ACC112 (cell line): ENCODE measurements around the gene PLA2R1.

ENCODE experiments used
- H2AFZ ChIP-seq: fragments of 200-600 bp; sonication (generic); one replicate; pipeline ENCODE4 v1.6.0; 2017; ENCODE audit warnings: antibody characterized with exemption, low read length; ENCODE audit not compliant: unreplicated experiment
- H3K27ac ChIP-seq: fragments of 200-600 bp; sonication (generic); 2 replicates; pipeline ENCODE4 v1.5.1; 2014; ENCODE audit warnings: low read depth, mild to moderate bottlenecking, antibody characterized with exemption, low read length, moderate library complexity
- H3K27me3 ChIP-seq: fragments of 200-600 bp; sonication (generic); 2 replicates; pipeline ENCODE4 v1.6.1; 2014; ENCODE audit warnings: mild to moderate bottlenecking, antibody characterized with exemption, low read length, moderate library complexity, mixed read lengths; ENCODE audit not compliant: insufficient read depth
- H3K36me3 ChIP-seq: fragments of 200-600 bp; sonication (generic); 2 replicates; pipeline ENCODE4 v1.6.1; 2016; ENCODE audit warnings: mild to moderate bottlenecking, antibody characterized with exemption, low read length, moderate library complexity, mixed read lengths; ENCODE audit not compliant: insufficient read depth
- H3K4me1 ChIP-seq: fragments of 200-600 bp; sonication (generic); one replicate; pipeline ENCODE4 v1.6.1; 2016; ENCODE audit warnings: low read length, mixed read lengths; ENCODE audit not compliant: insufficient read depth, unreplicated experiment, control insufficient read depth
- H3K4me3 ChIP-seq: fragments of 200-600 bp; sonication (generic); 2 replicates; pipeline ENCODE4 v1.5.1; 2014; ENCODE audit warnings: mild to moderate bottlenecking, low read depth, low read length
- H3K79me2 ChIP-seq: fragments of 200-600 bp; sonication (generic); one replicate; pipeline ENCODE4 v1.6.0; 2016; ENCODE audit warnings: low read length; ENCODE audit not compliant: control insufficient read depth, unreplicated experiment, insufficient read depth

PLA2R1 gene

GRCh38 chr2:159907909-159908308 is 154.5 kb downstream of the PLA2R1 start:
- Histone ChIP-seq H3K27me3 (peaks cover 5% of the 10 kb centered on the region; the same call in 1 of the 2 replicates), H2AFZ (no peak overlapping the region), H3K79me2 (no peaks in the 10 kb centered on the region), H3K36me3 (no peaks in the 10 kb centered on the region), H3K27ac (no peak overlapping the region), H3K4me1 (no peaks in the 10 kb centered on the region), H3K4me3 (no peak overlapping the region)

GRCh38 chr2:159905926-159906714 is 156.3 kb downstream of the PLA2R1 start:
- no peak overlapping the region for H3K4me3 ChIP-seq
- no peak overlapping the region for H3K27ac ChIP-seq
- no peak overlapping the region for H2AFZ ChIP-seq
- H3K27me3 ChIP-seq, result peaks cover 5% of the 10 kb centered on the region; the same call in 1 of the 2 replicates
- H3K36me3 ChIP-seq, result no peaks in the 10 kb centered on the region
- no peaks in the 10 kb centered on the region for H3K4me1 ChIP-seq
- H3K79me2 ChIP-seq, result no peaks in the 10 kb centered on the region

- Histone ChIP-seq H3K4me1 (no peaks in the 10 kb centered on the region), H3K27me3 (peaks cover 5% of the 10 kb centered on the region; the same call in 1 of the 2 replicates), H2AFZ (peak overlapping the region; percentile 92), H3K27ac (no peak overlapping the region), H3K79me2 (no peaks in the 10 kb centered on the region), H3K36me3 (no peaks in the 10 kb centered on the region), H3K4me3 (peak overlapping the region; percentile 79)
These were observed 157.5 kb downstream of the PLA2R1 start for GRCh38 chr2:159904959-159905305.

GRCh38 chr2:159904127-159904958 is 158.1 kb downstream of the PLA2R1 start, which contains the start of gene LY75:
LY75 (minus strand) TSS chr2:159904756.
- peaks cover 5% of the 10 kb centered on the region; the same call in 1 of the 2 replicates for H3K27me3 ChIP-seq
- no peaks in the 10 kb centered on the region for H3K4me1 ChIP-seq
- H3K4me3 ChIP-seq, result peak within 1 kb of the TSS; percentile 79
- H3K79me2 ChIP-seq, result no peaks in the 10 kb centered on the region
- H3K36me3 ChIP-seq, result no peaks in the 10 kb centered on the region
- no peak within 1 kb of the TSS for H3K27ac ChIP-seq
- peak within 1 kb of the TSS; percentile 92 for H2AFZ ChIP-seq

- H2AFZ ChIP-seq, result peak overlapping the region; percentile 92
- H3K4me1 ChIP-seq, result no peaks in the 10 kb centered on the region
- peak overlapping the region; percentile 79 for H3K4me3 ChIP-seq
- H3K36me3 ChIP-seq, result no peaks in the 10 kb centered on the region
- no peaks in the 10 kb centered on the region for H3K79me2 ChIP-seq
- H3K27ac ChIP-seq, result no peak overlapping the region
- H3K27me3 ChIP-seq, result peaks cover 5% of the 10 kb centered on the region; the same call in 1 of the 2 replicates
These were observed 158.8 kb downstream of the PLA2R1 start for GRCh38 chr2:159903443-159904126.

GRCh38 chr2:159902722-159903121 is 159.7 kb downstream of the PLA2R1 start:
- Histone ChIP-seq H3K27ac (no peak overlapping the region), H3K4me3 (no peak overlapping the region), H2AFZ (no peak overlapping the region), H3K4me1 (no peaks in the 10 kb centered on the region), H3K27me3 (peaks cover 5% of the 10 kb centered on the region; the same call in 1 of the 2 replicates), H3K36me3 (no peaks in the 10 kb centered on the region), H3K79me2 (no peaks in the 10 kb centered on the region)

GRCh38 chr2:159900343-159900742 is 162.1 kb downstream of the PLA2R1 start:
- Histone ChIP-seq H3K27ac (no peak overlapping the region), H3K4me1 (peaks cover under 1% of the 10 kb centered on the region), H2AFZ (no peak overlapping the region), H3K36me3 (no peaks in the 10 kb centered on the region), H3K79me2 (no peaks in the 10 kb centered on the region), H3K27me3 (no peaks in the 10 kb centered on the region; the same call in 1 of the 2 replicates), H3K4me3 (no peak overlapping the region)

GRCh38 chr2:159898441-159898840 is 164.0 kb downstream of the PLA2R1 start:
- Histone ChIP-seq H3K4me1 (peaks cover 3% of the 10 kb centered on the region), H3K4me3 (no peak overlapping the region), H3K36me3 (no peaks in the 10 kb centered on the region), H3K27me3 (no peaks in the 10 kb centered on the region), H3K27ac (no peak overlapping the region), H2AFZ (no peak overlapping the region), H3K79me2 (no peaks in the 10 kb centered on the region)

- no peaks in the 10 kb centered on the region for H3K27me3 ChIP-seq
- H3K4me3 ChIP-seq, result no peak overlapping the region
- no peaks in the 10 kb centered on the region for H3K36me3 ChIP-seq
- peaks cover 3% of the 10 kb centered on the region for H3K4me1 ChIP-seq
- no peaks in the 10 kb centered on the region for H3K79me2 ChIP-seq
- H2AFZ ChIP-seq, result no peak overlapping the region
- H3K27ac ChIP-seq, result no peak overlapping the region
These were observed 164.7 kb downstream of the PLA2R1 start for GRCh38 chr2:159897720-159898119.

- no peak overlapping the region for H3K4me3 ChIP-seq
- no peak overlapping the region for H2AFZ ChIP-seq
- H3K79me2 ChIP-seq, result no peaks in the 10 kb centered on the region
- H3K4me1 ChIP-seq, result peaks cover 5% of the 10 kb centered on the region
- no peak overlapping the region for H3K27ac ChIP-seq
- H3K36me3 ChIP-seq, result no peaks in the 10 kb centered on the region
- no peaks in the 10 kb centered on the region for H3K27me3 ChIP-seq
These were observed 165.3 kb downstream of the PLA2R1 start for GRCh38 chr2:159897081-159897480.
